SU-DHL-6 (cell line): Measurements from ENCODE around the gene LAT.

ENCODE experiments used
- EZH2phosphoT487 ChIP-seq: fragments of 200-600 bp; sonication (generic), shearing (Covaris generic); conservative IDR thresholded peaks from 2 replicates; pipeline ENCODE4 v1.6.1; 2018; ENCODE audit warnings: mild to moderate bottlenecking, antibody characterized with exemption, low read length, moderate library complexity, mixed read lengths
- TF ChIP-seq, protein P1 (sequence below): fragments of 200-600 bp; sonication (generic); IDR thresholded peaks from one replicate; pipeline ENCODE4 v1.5.1; 2017; ENCODE audit warnings: antibody characterized with exemption, mild to moderate bottlenecking, low read length, moderate library complexity; ENCODE audit not compliant: insufficient read depth, poor library complexity, severe bottlenecking

DNA sequence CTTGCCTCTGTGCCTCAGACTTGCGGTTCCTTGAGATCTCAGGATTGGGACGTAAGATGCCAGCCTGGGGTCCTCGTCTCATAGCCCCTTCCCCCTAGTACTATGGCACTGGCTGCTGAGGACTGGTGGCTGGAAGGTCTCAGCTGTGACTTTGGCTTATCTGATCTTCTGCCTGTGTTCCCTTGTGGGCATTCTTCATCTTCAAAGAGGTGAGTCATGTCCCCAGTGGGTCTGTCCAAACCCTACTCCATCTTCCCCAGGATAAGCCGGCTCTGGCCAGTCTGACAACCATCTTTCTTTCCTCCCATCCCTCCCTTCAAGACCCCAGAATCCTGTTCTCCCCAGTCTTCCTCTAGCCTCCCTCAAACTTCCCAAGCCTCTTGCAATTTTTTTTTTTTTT lies 49.5 kb upstream of the LAT start:
- TF ChIP-seq, protein P1, sequence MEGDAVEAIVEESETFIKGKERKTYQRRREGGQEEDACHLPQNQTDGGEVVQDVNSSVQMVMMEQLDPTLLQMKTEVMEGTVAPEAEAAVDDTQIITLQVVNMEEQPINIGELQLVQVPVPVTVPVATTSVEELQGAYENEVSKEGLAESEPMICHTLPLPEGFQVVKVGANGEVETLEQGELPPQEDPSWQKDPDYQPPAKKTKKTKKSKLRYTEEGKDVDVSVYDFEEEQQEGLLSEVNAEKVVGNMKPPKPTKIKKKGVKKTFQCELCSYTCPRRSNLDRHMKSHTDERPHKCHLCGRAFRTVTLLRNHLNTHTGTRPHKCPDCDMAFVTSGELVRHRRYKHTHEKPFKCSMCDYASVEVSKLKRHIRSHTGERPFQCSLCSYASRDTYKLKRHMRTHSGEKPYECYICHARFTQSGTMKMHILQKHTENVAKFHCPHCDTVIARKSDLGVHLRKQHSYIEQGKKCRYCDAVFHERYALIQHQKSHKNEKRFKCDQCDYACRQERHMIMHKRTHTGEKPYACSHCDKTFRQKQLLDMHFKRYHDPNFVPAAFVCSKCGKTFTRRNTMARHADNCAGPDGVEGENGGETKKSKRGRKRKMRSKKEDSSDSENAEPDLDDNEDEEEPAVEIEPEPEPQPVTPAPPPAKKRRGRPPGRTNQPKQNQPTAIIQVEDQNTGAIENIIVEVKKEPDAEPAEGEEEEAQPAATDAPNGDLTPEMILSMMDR = no peak
- no peak for TF ChIP-seq EZH2phosphoT487
